CD4-positive, alpha-beta T cell (primary cell): Measurements from ENCODE around the gene CLEC11A. TPM values are rescaled to one million over a fixed set of nuclear protein-coding genes. Genes with fewer than 3 reads are reported as not detected.

ENCODE experiments used
- ATAC-seq: fragments of 200-7000 bp; cut with Tn5 transposase; one replicate; pipeline ENCODE4 v1.10.0; 2022; ENCODE audit warnings: mild to moderate bottlenecking; ENCODE audit not compliant: poor library complexity
- CTCF ChIA-PET: fragments of 350-600 bp; sonication (Branson Sonifier 250); formaldehyde crosslinking; loops from one replicate; lab custom pipeline; 2021; ENCODE audit warnings: antibody characterized with exemption, inconsistent platforms; lab: Charles Lee
- POLR2A ChIA-PET: fragments of 350-600 bp; sonication (Branson Sonifier 250); formaldehyde crosslinking; loops from one replicate; lab custom pipeline; 2021; ENCODE audit warnings: antibody characterized with exemption, inconsistent platforms; lab: Charles Lee
- DNase-seq, 14 experiments: peaks; one replicate each; pipeline ENCODE4 v3.0.0-alpha.2; 2013 to 2020; ENCODE audit warnings: mixed read lengths in 2 of 14
- H3K27ac ChIP-seq, 2 donors: one replicate each; pipeline versions ENCODE4 v1.5.1 to v1.7.0; 2013; ENCODE audit warnings: low read length in 2 of 2, low read depth in 1 of 2, mild to moderate bottlenecking in 1 of 2
- H3K27me3 ChIP-seq, 2 experiments: 1 replicate in 1 of 2; 2 replicates in 1 of 2; pipeline versions ENCODE4 v1.6.1 to v1.7.0; 2013; ENCODE audit warnings: low read length in 2 of 2, control low read depth in 1 of 2, mild to moderate bottlenecking in 1 of 2, moderate library complexity in 1 of 2; ENCODE audit not compliant: insufficient read depth in 2 of 2, control insufficient read depth in 1 of 2
- H3K36me3 ChIP-seq: one replicate; pipeline ENCODE4 v1.6.1; 2013; ENCODE audit warnings: low read length, control low read depth; ENCODE audit not compliant: insufficient read depth
- H3K4me1 ChIP-seq: one replicate; pipeline ENCODE4 v1.6.1; 2013; ENCODE audit warnings: low read length, control low read depth; ENCODE audit not compliant: insufficient read depth
- H3K4me3 ChIP-seq: one replicate; pipeline ENCODE4 v1.5.1; 2013; ENCODE audit warnings: mild to moderate bottlenecking, low read length, moderate library complexity
- H3K9me3 ChIP-seq, 2 experiments: 1 replicate in 1 of 2; 2 replicates in 1 of 2; pipeline versions ENCODE4 v1.6.1 to v1.7.0; 2013; ENCODE audit warnings: low read length in 2 of 2, mild to moderate bottlenecking in 2 of 2, control low read depth in 1 of 2, moderate library complexity in 1 of 2; ENCODE audit not compliant: control insufficient read depth in 1 of 2, insufficient read depth in 1 of 2
- H3K27ac Mint-ChIP-seq: one replicate; pipeline ENCODE4 v1.8.0; 2020; ENCODE audit warnings: mixed read lengths
- H3K27me3 Mint-ChIP-seq: one replicate; pipeline ENCODE4 v1.8.0; 2021; ENCODE audit warnings: mixed read lengths
- H3K36me3 Mint-ChIP-seq: one replicate; pipeline ENCODE4 v1.8.0; 2021; ENCODE audit warnings: low read depth, mixed read lengths
- H3K4me1 Mint-ChIP-seq: one replicate; pipeline ENCODE4 v1.8.0; 2021; ENCODE audit warnings: low read depth, mixed read lengths
- H3K4me3 Mint-ChIP-seq: one replicate; pipeline ENCODE4 v1.8.0; 2020; ENCODE audit warnings: mild to moderate bottlenecking, mixed read lengths
- H3K9me3 Mint-ChIP-seq: one replicate; pipeline ENCODE4 v1.8.0; 2020; ENCODE audit warnings: mixed read lengths
- intact Hi-C, 2 experiments: fragments of 100-400 bp; cut with DNase I in 1 of 2; cut with micrococcal nuclease in 1 of 2; formaldehyde crosslinking; loops; one replicate each; pipeline versions ENCODE4 v1.15.1 to v1.9.0; 2023 to 2025; cut with DNase I, micrococcal nuclease
- total RNA-seq, 174 experiments: library from RNA in 2 of 174; stranded (reverse) in 2 of 174; gene quantifications; one replicate each; pipeline ENCODE4 v1.2.3 and lab custom pipeline; 2021 to 2026
- TF ChIP-seq, protein P1 (sequence below): fragments of 200-600 bp; IDR thresholded peaks from one replicate; pipeline ENCODE4 v1.8.0; 2022; ENCODE audit warnings: antibody characterized with exemption, mild to moderate bottlenecking

CLEC11A gene
- total RNA-seq, 2 experiments from 2014 or later = 3.1 to 3.3 TPM

- CTCF ChIA-PET = interaction anchor here (1.0 kb wide), 1 partner anchor 71 kb away, joined by 3 read pairs; no protein-coding TSS in a partner anchor
Measured at GRCh38 chr19:50712833-50713232, 10.3 kb upstream of the CLEC11A start.

GRCh38 chr19:50713556-50714236 is 9.5 kb upstream of the CLEC11A start:
- no peaks in the 10 kb centered on the region for H3K36me3 ChIP-seq
- Mint-ChIP-seq H3K4me1 (peaks cover 12% of the 10 kb centered on the region), H3K27ac (no peak overlapping the region), H3K27me3 (peaks cover 64% of the 10 kb centered on the region), H3K4me3 (no peak overlapping the region), H3K36me3 (no peaks in the 10 kb centered on the region), H3K9me3 (no peaks in the 10 kb centered on the region)
- TF ChIP-seq, protein P1, sequence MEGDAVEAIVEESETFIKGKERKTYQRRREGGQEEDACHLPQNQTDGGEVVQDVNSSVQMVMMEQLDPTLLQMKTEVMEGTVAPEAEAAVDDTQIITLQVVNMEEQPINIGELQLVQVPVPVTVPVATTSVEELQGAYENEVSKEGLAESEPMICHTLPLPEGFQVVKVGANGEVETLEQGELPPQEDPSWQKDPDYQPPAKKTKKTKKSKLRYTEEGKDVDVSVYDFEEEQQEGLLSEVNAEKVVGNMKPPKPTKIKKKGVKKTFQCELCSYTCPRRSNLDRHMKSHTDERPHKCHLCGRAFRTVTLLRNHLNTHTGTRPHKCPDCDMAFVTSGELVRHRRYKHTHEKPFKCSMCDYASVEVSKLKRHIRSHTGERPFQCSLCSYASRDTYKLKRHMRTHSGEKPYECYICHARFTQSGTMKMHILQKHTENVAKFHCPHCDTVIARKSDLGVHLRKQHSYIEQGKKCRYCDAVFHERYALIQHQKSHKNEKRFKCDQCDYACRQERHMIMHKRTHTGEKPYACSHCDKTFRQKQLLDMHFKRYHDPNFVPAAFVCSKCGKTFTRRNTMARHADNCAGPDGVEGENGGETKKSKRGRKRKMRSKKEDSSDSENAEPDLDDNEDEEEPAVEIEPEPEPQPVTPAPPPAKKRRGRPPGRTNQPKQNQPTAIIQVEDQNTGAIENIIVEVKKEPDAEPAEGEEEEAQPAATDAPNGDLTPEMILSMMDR = no peak
- no peak for ATAC-seq
- POLR2A ChIA-PET = interaction anchor here (1.2 kb wide), 1 partner anchor 11 kb away, joined by 3 read pairs; no protein-coding TSS in a partner anchor
- peaks cover under 1% of the 10 kb centered on the region for H3K4me1 ChIP-seq
- peaks cover 20 to 52% of the 10 kb centered on the region in 2 experiments for H3K27me3 ChIP-seq
- DNase-seq = no peak
- CTCF ChIA-PET = interaction anchor here (1.0 kb wide), 1 partner anchor 70 kb away, joined by 3 read pairs; no protein-coding TSS in a partner anchor
- intact Hi-C loops = no loop called here
- H3K9me3 ChIP-seq = peaks cover 0 to 27% of the 10 kb centered on the region in 2 experiments
- H3K4me3 ChIP-seq = no peak overlapping the region
- H3K27ac ChIP-seq = no peak overlapping the region

More at GRCh38 chr19:50712833-50713232, 10.3 kb upstream of the CLEC11A start:
- Mint-ChIP-seq H3K27ac (no peak overlapping the region), H3K9me3 (no peaks in the 10 kb centered on the region), H3K4me1 (peaks cover 12% of the 10 kb centered on the region), H3K4me3 (no peak overlapping the region), H3K36me3 (no peaks in the 10 kb centered on the region), H3K27me3 (peaks cover 67% of the 10 kb centered on the region)
- TF ChIP-seq, protein P1 = no peak
- POLR2A ChIA-PET = interaction anchor here (1.2 kb wide), 1 partner anchor 12 kb away, joined by 3 read pairs; no protein-coding TSS in a partner anchor
- no peak for DNase-seq
- peaks cover 0 to 27% of the 10 kb centered on the region in 2 experiments for H3K9me3 ChIP-seq
- H3K4me1 ChIP-seq = no peaks in the 10 kb centered on the region
- no peaks in the 10 kb centered on the region for H3K36me3 ChIP-seq
- no peak overlapping the region for H3K4me3 ChIP-seq
- ATAC-seq = no peak
- no peak overlapping the region for H3K27ac ChIP-seq
- H3K27me3 ChIP-seq = peaks cover 20 to 46% of the 10 kb centered on the region in 2 experiments
- intact Hi-C loops = no loop called here

GRCh38 chr19:50716178-50717025 is 6.8 kb upstream of the CLEC11A start:
- H3K27ac ChIP-seq = no peak overlapping the region
- DNase-seq = no peak
- H3K36me3 ChIP-seq = no peaks in the 10 kb centered on the region
- H3K4me3 ChIP-seq = no peak overlapping the region
- Mint-ChIP-seq H3K36me3 (no peaks in the 10 kb centered on the region), H3K4me1 (peaks cover 25% of the 10 kb centered on the region), H3K27me3 (peaks cover 67% of the 10 kb centered on the region), H3K27ac (no peak overlapping the region), H3K9me3 (no peaks in the 10 kb centered on the region), H3K4me3 (peak overlapping the region; percentile 58)
- ATAC-seq = no peak
- ChIA-PET CTCF (no interaction called here), POLR2A (no interaction called here)
- peaks cover 7% of the 10 kb centered on the region for H3K4me1 ChIP-seq
- intact Hi-C loops = no loop called here
- peaks cover 0 to 28% of the 10 kb centered on the region in 2 experiments for H3K9me3 ChIP-seq
- H3K27me3 ChIP-seq = peaks cover 32 to 63% of the 10 kb centered on the region in 2 experiments
- TF ChIP-seq, protein P1 = no peak
